Tibial nerve (tissue), 4 donors: ENCODE results near the gene ATXN7L1.

Experiments
- CTCF ChIP-seq, 5 experiments: fragments of 200-600 bp in 3 of 5; fragments of 450-650 bp in 2 of 5; sonication (generic) in 3 of 5; IDR thresholded peaks; one replicate each; pipeline ENCODE4 v1.5.1; 2016 to 2019; ENCODE audit warnings: antibody characterized with exemption in 5 of 5, mild to moderate bottlenecking in 3 of 5, moderate library complexity in 2 of 5
- EP300 ChIP-seq, 2 donors: sonication (generic); formaldehyde crosslinking; IDR thresholded peaks; one replicate each; pipeline ENCODE4 v1.6.1; 2017; ENCODE audit warnings: antibody characterized with exemption in 2 of 2, mild to moderate bottlenecking in 1 of 2

GRCh38 chr7:105711726-105712402, 164.5 kb downstream of the ATXN7L1 start:
- TF ChIP-seq EP300 (IDR thresholded peaks at IDR 0.05): no peak
- TF ChIP-seq CTCF (IDR thresholded peaks at IDR 0.05): no peak
